ENCODE data around the gene JAK2. TPM values are rescaled to one million over a fixed set of nuclear protein-coding genes. Genes with fewer than 3 reads are reported as not detected.
A peak's percentile ranks its signal among the peaks of the same experiment; 100 is the strongest.

JAK2 gene
- total RNA-seq, 1 experiment from 2014 or later, result 3.3 TPM

DNA sequence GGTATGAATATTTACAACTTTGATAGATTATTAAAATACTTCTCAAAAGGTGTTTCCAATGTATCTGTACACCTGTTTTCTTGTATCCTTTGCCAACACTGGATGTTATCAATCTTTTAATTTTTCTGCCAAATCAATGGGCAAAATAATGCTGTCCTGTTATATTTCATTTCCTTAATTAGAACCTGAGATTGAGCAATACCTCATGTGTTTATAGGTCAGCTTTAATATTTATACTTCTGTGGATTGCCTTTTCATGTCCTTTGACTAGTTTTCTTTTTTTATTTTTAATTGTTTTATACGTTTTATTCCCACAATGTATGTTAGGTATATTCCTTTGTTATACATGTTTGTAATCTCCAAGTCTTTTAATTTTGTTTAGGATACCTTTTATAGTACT is 77.6 kb downstream of the JAK2 start (continued):
- TF ChIP-seq CBFB (CRISPR knock-in tag; IDR thresholded peaks at IDR 0.05; ENCODE audit: low read depth) (no peak), JAZF1 (CRISPR knock-in tag; IDR thresholded peaks at IDR 0.05) (no peak)

DNA sequence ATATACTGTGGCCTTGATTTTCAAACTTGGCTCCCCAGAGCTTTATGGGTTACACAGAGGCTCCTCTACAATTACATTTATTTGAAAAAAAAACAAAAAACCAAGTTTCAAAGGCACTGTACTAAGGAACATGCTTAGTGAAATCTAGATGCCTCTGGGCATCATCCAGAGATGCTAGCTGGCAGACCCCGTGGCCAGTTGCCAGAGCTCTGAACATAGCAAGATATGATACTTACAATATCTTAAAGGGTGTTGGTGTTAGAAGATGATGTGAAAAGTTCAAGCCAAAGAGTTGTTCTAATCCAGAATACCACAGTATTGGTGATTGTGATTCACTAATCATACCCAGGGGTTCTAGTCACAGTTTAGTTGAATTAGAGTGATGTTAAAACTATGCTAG is 87.8 kb downstream of the JAK2 start:
- Mint-ChIP-seq H3K4me3 (no peak overlapping the region), H3K36me3 (peaks cover 3% of the 10 kb centered on the region; the same call in 1 of the 2 replicates), H3K4me1 (no peaks in the 10 kb centered on the region), H3K9me3 (no peaks in the 10 kb centered on the region), H3K27me3 (ENCODE audit: low read depth) (no peaks in the 10 kb centered on the region), H3K27ac (no peak overlapping the region)
- DNase-seq (ENCODE audit: low spot score) (no peak), ATAC-seq (no peak)
- ChIA-PET CTCF (no interaction called here), POLR2A (no interaction called here)
- TF ChIP-seq GABPB1 (CRISPR knock-in tag; IDR thresholded peaks at IDR 0.05), result no peak
- TF ChIP-seq KAT7 (CRISPR knock-in tag; IDR thresholded peaks at IDR 0.05; ENCODE audit: borderline replicate concordance), result no peak

DNA sequence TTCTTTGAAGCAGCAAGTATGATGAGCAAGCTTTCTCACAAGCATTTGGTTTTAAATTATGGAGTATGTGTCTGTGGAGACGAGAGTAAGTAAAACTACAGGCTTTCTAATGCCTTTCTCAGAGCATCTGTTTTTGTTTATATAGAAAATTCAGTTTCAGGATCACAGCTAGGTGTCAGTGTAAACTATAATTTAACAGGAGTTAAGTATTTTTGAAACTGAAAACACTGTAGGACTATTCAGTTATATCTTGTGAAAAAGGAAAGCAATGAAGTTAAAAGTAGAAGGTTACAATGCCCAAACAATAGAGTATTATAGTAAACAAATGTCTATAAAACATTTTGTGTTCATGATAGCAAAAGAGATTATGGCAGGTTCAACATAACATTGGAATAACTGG is 88.6 kb downstream of the JAK2 start:
- no peaks in the 10 kb centered on the region for H3K4me1 Mint-ChIP-seq
- no peak for ATAC-seq
- CTCF ChIA-PET, result no interaction called here

DNA sequence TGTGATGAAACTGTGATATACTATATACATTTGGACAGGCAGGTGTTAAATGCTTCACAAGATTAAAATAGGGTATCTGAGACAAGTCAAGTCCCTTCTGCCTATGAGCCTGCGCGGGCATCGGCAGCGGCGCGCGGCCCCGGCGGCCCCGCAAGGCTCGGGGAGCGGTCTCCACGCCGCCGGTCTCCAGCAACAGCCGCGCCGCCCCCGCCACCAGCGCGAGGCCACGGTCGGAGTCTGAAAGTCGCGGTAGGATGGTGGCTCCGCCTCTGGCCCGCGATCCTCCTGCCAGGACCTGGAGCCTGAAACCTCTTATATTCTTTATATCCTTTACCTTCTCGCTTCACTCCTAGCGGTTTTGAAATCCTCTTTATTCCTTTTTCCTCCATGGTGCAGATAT is 100.9 kb downstream of the JAK2 start:
- no peak overlapping the region for H3K27ac Mint-ChIP-seq
- H3K4me1 Mint-ChIP-seq, result 0 out of 2 replicates have a peak, but pooled peaks cover 3% of the 10 kb centered on the region
- no peaks in the 10 kb centered on the region for H3K27me3 Mint-ChIP-seq (ENCODE audit: low read depth)
- no peaks in the 10 kb centered on the region for H3K36me3 Mint-ChIP-seq
- POLR2A ChIA-PET, result no interaction called here
- TF ChIP-seq ZNF423 (CRISPR knock-in tag; IDR thresholded peaks at IDR 0.05), result no peak
- TF ChIP-seq, protein P1, sequence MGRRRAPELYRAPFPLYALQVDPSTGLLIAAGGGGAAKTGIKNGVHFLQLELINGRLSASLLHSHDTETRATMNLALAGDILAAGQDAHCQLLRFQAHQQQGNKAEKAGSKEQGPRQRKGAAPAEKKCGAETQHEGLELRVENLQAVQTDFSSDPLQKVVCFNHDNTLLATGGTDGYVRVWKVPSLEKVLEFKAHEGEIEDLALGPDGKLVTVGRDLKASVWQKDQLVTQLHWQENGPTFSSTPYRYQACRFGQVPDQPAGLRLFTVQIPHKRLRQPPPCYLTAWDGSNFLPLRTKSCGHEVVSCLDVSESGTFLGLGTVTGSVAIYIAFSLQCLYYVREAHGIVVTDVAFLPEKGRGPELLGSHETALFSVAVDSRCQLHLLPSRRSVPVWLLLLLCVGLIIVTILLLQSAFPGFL (CRISPR knock-in tag; IDR thresholded peaks at IDR 0.05; ENCODE audit: borderline replicate concordance), result no peak
- CTCF ChIA-PET, result no interaction called here
- no peak overlapping the region for H3K4me3 Mint-ChIP-seq
- H3K9me3 Mint-ChIP-seq, result no peaks in the 10 kb centered on the region
- ATAC-seq (peak; percentile 38), DNase-seq (ENCODE audit: low spot score) (peak; percentile 13)

More for the DNA sequence above, 88.6 kb downstream of the JAK2 start:
- POLR2A ChIA-PET, result no interaction called here
- Mint-ChIP-seq H3K4me3 (no peak overlapping the region), H3K36me3 (peaks cover 3% of the 10 kb centered on the region; the same call in 1 of the 2 replicates), H3K9me3 (no peaks in the 10 kb centered on the region), H3K27me3 (ENCODE audit: low read depth) (no peaks in the 10 kb centered on the region), H3K27ac (no peak overlapping the region)
- TF ChIP-seq, protein P2, sequence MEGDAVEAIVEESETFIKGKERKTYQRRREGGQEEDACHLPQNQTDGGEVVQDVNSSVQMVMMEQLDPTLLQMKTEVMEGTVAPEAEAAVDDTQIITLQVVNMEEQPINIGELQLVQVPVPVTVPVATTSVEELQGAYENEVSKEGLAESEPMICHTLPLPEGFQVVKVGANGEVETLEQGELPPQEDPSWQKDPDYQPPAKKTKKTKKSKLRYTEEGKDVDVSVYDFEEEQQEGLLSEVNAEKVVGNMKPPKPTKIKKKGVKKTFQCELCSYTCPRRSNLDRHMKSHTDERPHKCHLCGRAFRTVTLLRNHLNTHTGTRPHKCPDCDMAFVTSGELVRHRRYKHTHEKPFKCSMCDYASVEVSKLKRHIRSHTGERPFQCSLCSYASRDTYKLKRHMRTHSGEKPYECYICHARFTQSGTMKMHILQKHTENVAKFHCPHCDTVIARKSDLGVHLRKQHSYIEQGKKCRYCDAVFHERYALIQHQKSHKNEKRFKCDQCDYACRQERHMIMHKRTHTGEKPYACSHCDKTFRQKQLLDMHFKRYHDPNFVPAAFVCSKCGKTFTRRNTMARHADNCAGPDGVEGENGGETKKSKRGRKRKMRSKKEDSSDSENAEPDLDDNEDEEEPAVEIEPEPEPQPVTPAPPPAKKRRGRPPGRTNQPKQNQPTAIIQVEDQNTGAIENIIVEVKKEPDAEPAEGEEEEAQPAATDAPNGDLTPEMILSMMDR (IDR thresholded peaks at IDR 0.05), result no peak
- TF ChIP-seq ETV6 (CRISPR knock-in tag; IDR thresholded peaks at IDR 0.05) (no peak), SOX15 (CRISPR knock-in tag; IDR thresholded peaks at IDR 0.05) (no peak), ZNF121 (CRISPR knock-in tag; IDR thresholded peaks at IDR 0.05) (no peak), SP1 (CRISPR knock-in tag; conservative IDR thresholded peaks at IDR 0.05) (no peak), ESRRA (CRISPR knock-in tag; IDR thresholded peaks at IDR 0.05; ENCODE audit: borderline replicate concordance) (no peak), JAZF1 (CRISPR knock-in tag; IDR thresholded peaks at IDR 0.05) (no peak)
- TF ChIP-seq, protein P3, sequence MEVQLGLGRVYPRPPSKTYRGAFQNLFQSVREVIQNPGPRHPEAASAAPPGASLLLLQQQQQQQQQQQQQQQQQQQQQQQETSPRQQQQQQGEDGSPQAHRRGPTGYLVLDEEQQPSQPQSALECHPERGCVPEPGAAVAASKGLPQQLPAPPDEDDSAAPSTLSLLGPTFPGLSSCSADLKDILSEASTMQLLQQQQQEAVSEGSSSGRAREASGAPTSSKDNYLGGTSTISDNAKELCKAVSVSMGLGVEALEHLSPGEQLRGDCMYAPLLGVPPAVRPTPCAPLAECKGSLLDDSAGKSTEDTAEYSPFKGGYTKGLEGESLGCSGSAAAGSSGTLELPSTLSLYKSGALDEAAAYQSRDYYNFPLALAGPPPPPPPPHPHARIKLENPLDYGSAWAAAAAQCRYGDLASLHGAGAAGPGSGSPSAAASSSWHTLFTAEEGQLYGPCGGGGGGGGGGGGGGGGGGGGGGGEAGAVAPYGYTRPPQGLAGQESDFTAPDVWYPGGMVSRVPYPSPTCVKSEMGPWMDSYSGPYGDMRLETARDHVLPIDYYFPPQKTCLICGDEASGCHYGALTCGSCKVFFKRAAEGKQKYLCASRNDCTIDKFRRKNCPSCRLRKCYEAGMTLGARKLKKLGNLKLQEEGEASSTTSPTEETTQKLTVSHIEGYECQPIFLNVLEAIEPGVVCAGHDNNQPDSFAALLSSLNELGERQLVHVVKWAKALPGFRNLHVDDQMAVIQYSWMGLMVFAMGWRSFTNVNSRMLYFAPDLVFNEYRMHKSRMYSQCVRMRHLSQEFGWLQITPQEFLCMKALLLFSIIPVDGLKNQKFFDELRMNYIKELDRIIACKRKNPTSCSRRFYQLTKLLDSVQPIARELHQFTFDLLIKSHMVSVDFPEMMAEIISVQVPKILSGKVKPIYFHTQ (CRISPR knock-in tag; IDR thresholded peaks at IDR 0.05), result no peak
- TF ChIP-seq, protein P4, sequence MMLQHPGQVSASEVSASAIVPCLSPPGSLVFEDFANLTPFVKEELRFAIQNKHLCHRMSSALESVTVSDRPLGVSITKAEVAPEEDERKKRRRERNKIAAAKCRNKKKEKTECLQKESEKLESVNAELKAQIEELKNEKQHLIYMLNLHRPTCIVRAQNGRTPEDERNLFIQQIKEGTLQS (CRISPR knock-in tag; conservative IDR thresholded peaks at IDR 0.05), result no peak
- no peak for DNase-seq (ENCODE audit: low spot score)
